ENCODE results near the gene SPRY2.

Gene SPRY2

DNA sequence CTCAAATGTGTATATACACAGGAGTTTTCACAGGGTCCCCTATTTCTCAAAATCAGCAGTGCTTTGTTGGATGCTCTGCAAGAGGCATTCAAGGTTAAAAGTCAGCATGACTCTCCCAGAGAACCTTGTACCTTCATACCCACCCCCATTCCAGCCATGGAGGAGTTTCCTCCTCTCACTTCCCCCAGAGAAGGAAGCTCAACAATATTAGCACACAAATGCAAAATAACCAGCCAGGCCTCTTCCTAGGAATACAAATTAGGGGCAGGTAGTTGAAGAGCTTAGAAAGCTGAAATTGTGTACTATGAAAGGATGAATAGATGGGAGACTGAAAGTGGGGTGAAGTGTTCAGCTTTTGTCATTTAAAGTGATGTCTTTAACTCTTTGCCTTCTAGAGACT, 43.8 kb downstream of the SPRY2 start:
- TF ChIP-seq, protein P1, sequence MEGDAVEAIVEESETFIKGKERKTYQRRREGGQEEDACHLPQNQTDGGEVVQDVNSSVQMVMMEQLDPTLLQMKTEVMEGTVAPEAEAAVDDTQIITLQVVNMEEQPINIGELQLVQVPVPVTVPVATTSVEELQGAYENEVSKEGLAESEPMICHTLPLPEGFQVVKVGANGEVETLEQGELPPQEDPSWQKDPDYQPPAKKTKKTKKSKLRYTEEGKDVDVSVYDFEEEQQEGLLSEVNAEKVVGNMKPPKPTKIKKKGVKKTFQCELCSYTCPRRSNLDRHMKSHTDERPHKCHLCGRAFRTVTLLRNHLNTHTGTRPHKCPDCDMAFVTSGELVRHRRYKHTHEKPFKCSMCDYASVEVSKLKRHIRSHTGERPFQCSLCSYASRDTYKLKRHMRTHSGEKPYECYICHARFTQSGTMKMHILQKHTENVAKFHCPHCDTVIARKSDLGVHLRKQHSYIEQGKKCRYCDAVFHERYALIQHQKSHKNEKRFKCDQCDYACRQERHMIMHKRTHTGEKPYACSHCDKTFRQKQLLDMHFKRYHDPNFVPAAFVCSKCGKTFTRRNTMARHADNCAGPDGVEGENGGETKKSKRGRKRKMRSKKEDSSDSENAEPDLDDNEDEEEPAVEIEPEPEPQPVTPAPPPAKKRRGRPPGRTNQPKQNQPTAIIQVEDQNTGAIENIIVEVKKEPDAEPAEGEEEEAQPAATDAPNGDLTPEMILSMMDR (conservative IDR thresholded peaks at IDR 0.05; ENCODE audit: low read length), result no peak
- TF ChIP-seq EZH2phosphoT487 (IDR thresholded peaks at IDR 0.05; ENCODE audit: borderline replicate concordance), result no peak
- Histone ChIP-seq H3K4me3 (ENCODE audit: low read length, poor library complexity, severe bottlenecking) (no peak overlapping the region), H3K4me2 (ENCODE audit: low read depth, low read length, poor library complexity, severe bottlenecking) (no peak overlapping the region)

DNA sequence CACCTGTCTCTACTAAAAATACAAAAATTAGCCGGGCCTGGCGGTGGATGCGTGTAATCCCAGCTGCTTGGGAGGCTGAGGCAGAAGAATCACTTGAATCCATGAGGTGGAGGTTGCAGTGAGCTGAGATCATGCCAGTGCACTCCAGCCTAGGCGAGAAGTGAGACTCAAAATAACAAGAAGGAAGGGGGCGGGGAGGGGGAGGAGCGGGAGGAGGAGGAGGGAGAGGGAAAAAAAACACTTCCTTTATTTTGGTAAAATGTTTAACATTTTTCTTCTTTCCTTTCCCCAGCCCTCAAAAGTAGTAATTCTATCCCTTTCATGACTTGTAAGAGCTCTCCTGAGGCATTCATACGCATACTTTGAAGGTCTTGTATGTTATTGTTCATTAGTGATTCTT, 44.3 kb downstream of the SPRY2 start:
- no peaks in the 10 kb centered on the region for H3K4me1 ChIP-seq (ENCODE audit: insufficient read depth, low read length, poor library complexity, severe bottlenecking)
- no peaks in the 10 kb centered on the region for H3K27me3 ChIP-seq (ENCODE audit: insufficient read depth, low read length, poor library complexity, severe bottlenecking)
- TF ChIP-seq, protein P1 (conservative IDR thresholded peaks at IDR 0.05; ENCODE audit: low read length), result no peak
- no peak for TF ChIP-seq EZH2phosphoT487 (IDR thresholded peaks at IDR 0.05; ENCODE audit: borderline replicate concordance)
- no peaks in the 10 kb centered on the region for H3K9me2 ChIP-seq (replicated peaks; ENCODE audit: low read depth, low read length)
- no peaks in the 10 kb centered on the region for H3K36me3 ChIP-seq (ENCODE audit: insufficient read depth, low read length)
- H3K79me2 ChIP-seq (ENCODE audit: insufficient read depth, low read length), result no peaks in the 10 kb centered on the region
- H4K20me1 ChIP-seq (ENCODE audit: insufficient read depth, low read length, poor library complexity, severe bottlenecking), result no peaks in the 10 kb centered on the region
- no peaks in the 10 kb centered on the region for H3F3A ChIP-seq (ENCODE audit: low read depth)
- no peak overlapping the region for H3K4me3 ChIP-seq (ENCODE audit: low read length, poor library complexity, severe bottlenecking)
- no peak overlapping the region for H2AFZ ChIP-seq (ENCODE audit: low read length)
- H3K9me3 ChIP-seq (ENCODE audit: insufficient read depth, low read depth, low read length), result no peaks in the 10 kb centered on the region
- H3K9ac ChIP-seq (ENCODE audit: low read depth, low read length, poor library complexity, severe bottlenecking), result no peak overlapping the region
- H3K4me2 ChIP-seq (ENCODE audit: low read depth, low read length, poor library complexity, severe bottlenecking), result no peak overlapping the region

More for the DNA sequence above, 43.8 kb downstream of the SPRY2 start:
- no peaks in the 10 kb centered on the region for H4K20me1 ChIP-seq (ENCODE audit: insufficient read depth, low read length, poor library complexity, severe bottlenecking)
- H3K27me3 ChIP-seq (ENCODE audit: insufficient read depth, low read length, poor library complexity, severe bottlenecking), result no peaks in the 10 kb centered on the region
- no peak overlapping the region for H3K9ac ChIP-seq (ENCODE audit: low read depth, low read length, poor library complexity, severe bottlenecking)
- H3K79me2 ChIP-seq (ENCODE audit: insufficient read depth, low read length), result no peaks in the 10 kb centered on the region
- H3K4me1 ChIP-seq (ENCODE audit: insufficient read depth, low read length, poor library complexity, severe bottlenecking), result no peaks in the 10 kb centered on the region
- no peaks in the 10 kb centered on the region for H3K9me2 ChIP-seq (replicated peaks; ENCODE audit: low read depth, low read length)
- H3K36me3 ChIP-seq (ENCODE audit: insufficient read depth, low read length), result no peaks in the 10 kb centered on the region
- H2AFZ ChIP-seq (ENCODE audit: low read length), result no peak overlapping the region
- no peaks in the 10 kb centered on the region for H3K9me3 ChIP-seq (ENCODE audit: insufficient read depth, low read depth, low read length)
- no peaks in the 10 kb centered on the region for H3F3A ChIP-seq (ENCODE audit: low read depth)

DNA sequence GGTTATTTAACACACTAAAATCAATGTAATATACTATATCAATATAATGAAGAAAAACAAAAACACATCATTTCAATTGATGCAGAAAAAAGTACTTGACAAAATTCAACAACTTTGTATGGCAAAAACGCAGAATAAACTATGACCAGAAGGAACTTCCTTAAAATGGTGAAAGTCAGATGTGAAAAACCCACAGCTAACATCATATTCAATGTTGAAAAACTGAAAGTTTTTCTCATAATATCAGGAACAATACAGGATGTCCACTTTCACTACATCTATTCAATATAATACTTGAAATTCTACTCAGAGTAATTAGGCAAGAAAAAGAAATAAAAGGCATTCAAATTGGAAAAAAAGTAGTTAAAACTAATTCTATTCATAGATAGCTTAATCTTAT, 50.3 kb downstream of the SPRY2 start:
- H2AFZ ChIP-seq (ENCODE audit: low read length), result no peak overlapping the region
- H3K4me3 ChIP-seq (ENCODE audit: low read length, poor library complexity, severe bottlenecking), result no peak overlapping the region
- H3K4me2 ChIP-seq (ENCODE audit: low read depth, low read length, poor library complexity, severe bottlenecking), result no peak overlapping the region
- no peaks in the 10 kb centered on the region for H3F3A ChIP-seq (ENCODE audit: low read depth)
- no peaks in the 10 kb centered on the region for H3K27me3 ChIP-seq (ENCODE audit: insufficient read depth, low read length, poor library complexity, severe bottlenecking)
- no peaks in the 10 kb centered on the region for H3K79me2 ChIP-seq (ENCODE audit: insufficient read depth, low read length)
- no peaks in the 10 kb centered on the region for H3K36me3 ChIP-seq (ENCODE audit: insufficient read depth, low read length)
- H3K4me1 ChIP-seq (ENCODE audit: insufficient read depth, low read length, poor library complexity, severe bottlenecking), result no peaks in the 10 kb centered on the region
- no peaks in the 10 kb centered on the region for H3K9me3 ChIP-seq (ENCODE audit: insufficient read depth, low read depth, low read length)
- TF ChIP-seq, protein P1 (conservative IDR thresholded peaks at IDR 0.05; ENCODE audit: low read length), result no peak
- TF ChIP-seq EZH2phosphoT487 (IDR thresholded peaks at IDR 0.05; ENCODE audit: borderline replicate concordance), result no peak
- no peak overlapping the region for H3K9ac ChIP-seq (ENCODE audit: low read depth, low read length, poor library complexity, severe bottlenecking)
- no peaks in the 10 kb centered on the region for H3K9me2 ChIP-seq (replicated peaks; ENCODE audit: low read depth, low read length)
- H4K20me1 ChIP-seq (ENCODE audit: insufficient read depth, low read length, poor library complexity, severe bottlenecking), result no peaks in the 10 kb centered on the region

Measured in Loucy (cell line).